ENCODE results near the gene HTD2.

HTD2 gene

GRCh38 chr3:58342676-58343075, 36.4 kb downstream of the HTD2 start:
- TF ChIP-seq CTCF (IDR thresholded peaks at IDR 0.05) (no peak), ZFX (IDR thresholded peaks at IDR 0.05; ENCODE audit: borderline replicate concordance) (no peak)
- H3K27ac ChIP-seq = no peak overlapping the region

GRCh38 chr3:58345457-58345856, 39.1 kb downstream of the HTD2 start:
- TF ChIP-seq ZFX (IDR thresholded peaks at IDR 0.05; ENCODE audit: borderline replicate concordance) = no peak
- no peak for TF ChIP-seq CTCF (IDR thresholded peaks at IDR 0.05)
- H3K27ac ChIP-seq = no peak overlapping the region

GRCh38 chr3:58346368-58346767, 40.0 kb downstream of the HTD2 start:
- no peak overlapping the region for H3K27ac ChIP-seq
- TF ChIP-seq CTCF (IDR thresholded peaks at IDR 0.05) (no peak), ZFX (IDR thresholded peaks at IDR 0.05; ENCODE audit: borderline replicate concordance) (no peak)

- TF ChIP-seq ZFX (IDR thresholded peaks at IDR 0.05; ENCODE audit: borderline replicate concordance) (no peak), CTCF (IDR thresholded peaks at IDR 0.05) (no peak)
- no peak overlapping the region for H3K27ac ChIP-seq
Measured at GRCh38 chr3:58347984-58348383, 41.7 kb downstream of the HTD2 start.

GRCh38 chr3:58349792-58350626, 43.7 kb downstream of the HTD2 start:
- TF ChIP-seq CTCF (IDR thresholded peaks at IDR 0.05) = no peak
- no peak for TF ChIP-seq ZFX (IDR thresholded peaks at IDR 0.05; ENCODE audit: borderline replicate concordance)
- no peak overlapping the region for H3K27ac ChIP-seq

- TF ChIP-seq CTCF (IDR thresholded peaks at IDR 0.05) (no peak), ZFX (IDR thresholded peaks at IDR 0.05; ENCODE audit: borderline replicate concordance) (no peak)
- H3K27ac ChIP-seq = no peak overlapping the region
Measured at GRCh38 chr3:58350627-58351013, 44.3 kb downstream of the HTD2 start.

GRCh38 chr3:58351920-58352319, 45.6 kb downstream of the HTD2 start:
- no peak overlapping the region for H3K27ac ChIP-seq
- no peak for TF ChIP-seq CTCF (IDR thresholded peaks at IDR 0.05)
- TF ChIP-seq ZFX (IDR thresholded peaks at IDR 0.05; ENCODE audit: borderline replicate concordance) = no peak

All from 22Rv1 (cell line).